Hippocampal formation (tissue), 2 donors: ENCODE data around the gene NFIB.

Source experiments
- DNase-seq, 2 donors: peaks; one replicate each; lab custom pipeline; 2025; lab: John Stamatoyannopoulos, UW

Gene NFIB

DNA sequence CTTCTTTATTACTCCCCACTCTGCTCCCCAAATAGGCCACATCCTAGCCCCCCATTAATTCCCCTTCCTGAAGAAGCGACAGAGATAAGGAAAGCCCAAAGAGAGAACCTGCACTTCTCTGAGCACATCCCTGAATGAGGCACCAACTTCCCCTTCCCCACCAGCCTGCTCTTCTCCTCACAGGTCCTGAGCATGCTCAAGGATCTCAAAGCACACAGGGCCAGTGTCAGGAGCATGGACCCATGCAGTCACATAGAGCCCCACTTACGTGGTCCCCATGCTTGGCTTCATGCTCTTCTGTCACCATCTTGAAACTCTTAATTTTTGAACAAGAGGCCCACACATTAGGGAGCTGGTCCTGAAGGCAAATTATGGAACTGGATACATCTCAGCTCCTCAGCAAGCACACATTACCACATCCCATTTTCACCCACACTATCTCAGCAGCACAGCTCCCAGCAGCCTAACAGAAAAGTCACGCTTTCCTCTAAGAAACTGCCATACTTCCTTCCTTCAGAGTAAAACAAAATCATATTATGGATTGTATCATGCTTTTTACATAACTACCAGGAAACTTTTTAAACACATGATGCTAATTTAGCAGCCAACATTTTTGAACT lies 99.8 kb downstream of the NFIB start:
- no peak for DNase-seq

DNA sequence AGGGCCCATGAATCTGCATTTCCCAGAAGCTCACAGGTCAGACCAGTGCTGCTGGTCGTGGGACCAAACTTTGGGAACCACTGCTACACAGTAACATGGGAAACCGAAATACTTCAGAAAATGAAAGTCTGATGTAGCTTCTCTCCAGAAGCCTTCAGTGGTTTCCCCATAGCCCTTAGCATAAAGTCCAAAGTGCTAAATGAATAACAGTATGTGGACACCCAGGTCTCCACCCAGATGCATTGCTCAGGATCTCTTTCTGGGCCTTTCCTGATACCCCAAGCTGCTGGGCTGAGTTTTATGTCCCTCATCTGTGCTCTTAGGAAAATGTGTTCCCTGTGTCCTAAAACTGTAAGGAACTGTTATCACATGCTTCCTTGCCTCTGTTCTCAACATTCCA lies 100.4 kb downstream of the NFIB start:
- no peak for DNase-seq

DNA sequence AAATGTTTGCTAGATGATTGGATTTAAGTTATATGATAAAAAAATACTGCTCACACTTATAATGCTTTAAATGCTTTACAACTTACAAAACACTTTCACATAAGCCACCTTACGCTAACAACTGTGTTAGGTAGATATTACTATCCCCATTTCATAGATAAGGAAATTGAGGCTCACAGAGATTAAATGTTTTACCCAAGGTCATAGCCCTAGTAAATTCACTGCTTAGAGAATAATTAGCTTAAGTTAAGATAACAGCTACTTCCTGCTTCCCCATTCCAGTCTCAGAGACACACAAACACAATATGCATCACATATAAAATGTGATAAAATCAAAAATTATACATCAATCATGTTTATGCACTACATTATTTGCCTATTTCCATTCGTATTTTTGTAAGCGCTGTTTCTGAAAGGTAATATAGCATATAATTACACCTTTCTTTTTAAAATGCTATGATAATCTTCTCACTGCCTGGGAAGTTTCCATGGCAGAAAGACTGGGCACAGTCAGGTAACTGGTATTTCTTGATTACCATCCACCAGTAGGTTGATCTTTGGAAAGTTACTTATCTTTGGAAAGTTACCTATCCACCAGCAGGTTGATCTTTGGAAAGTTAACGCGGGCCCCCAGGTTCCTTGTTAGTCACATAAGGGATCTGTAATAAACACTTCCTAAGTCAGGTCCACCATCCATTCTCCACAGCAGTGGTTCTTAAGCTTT lies 101.1 kb downstream of the NFIB start:
- DNase-seq = no peak

DNA sequence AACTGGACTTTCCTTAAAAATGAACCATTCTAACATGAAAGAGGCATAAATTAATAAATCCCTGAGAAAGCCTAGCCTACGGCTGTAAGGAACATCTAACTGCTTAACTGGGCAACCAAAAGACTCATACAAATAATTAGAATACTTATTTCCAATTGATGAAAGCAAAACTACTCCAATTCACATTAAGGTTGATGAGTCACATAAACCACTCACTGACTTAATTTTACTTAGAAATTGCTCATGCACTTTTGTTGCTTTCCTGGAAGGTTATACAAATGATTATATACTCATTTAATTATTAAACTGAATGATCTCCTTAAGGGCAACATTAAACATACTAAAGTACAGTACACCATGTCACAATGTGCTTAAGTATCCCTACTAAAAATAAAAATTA lies 101.9 kb downstream of the NFIB start:
- no peak for DNase-seq

DNA sequence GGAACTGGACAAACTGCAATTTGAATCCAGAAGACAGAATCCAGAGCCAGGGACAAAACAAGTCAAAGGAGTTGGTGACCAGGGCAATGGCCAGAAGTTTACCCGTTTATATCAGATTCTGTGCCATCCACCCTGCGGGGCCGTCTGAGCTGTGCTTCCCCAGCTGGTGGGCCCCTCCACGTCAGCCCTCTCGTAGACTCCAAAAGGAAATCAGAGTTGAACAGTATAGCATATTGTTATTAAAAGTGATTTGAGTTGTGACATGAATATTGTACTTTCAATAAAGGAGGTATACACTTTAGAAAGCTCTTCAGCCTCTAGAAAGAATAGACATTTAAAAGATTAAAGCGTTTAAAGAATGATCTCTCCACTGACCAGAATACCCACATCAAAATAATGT lies 102.4 kb downstream of the NFIB start:
- no peak for DNase-seq

DNA sequence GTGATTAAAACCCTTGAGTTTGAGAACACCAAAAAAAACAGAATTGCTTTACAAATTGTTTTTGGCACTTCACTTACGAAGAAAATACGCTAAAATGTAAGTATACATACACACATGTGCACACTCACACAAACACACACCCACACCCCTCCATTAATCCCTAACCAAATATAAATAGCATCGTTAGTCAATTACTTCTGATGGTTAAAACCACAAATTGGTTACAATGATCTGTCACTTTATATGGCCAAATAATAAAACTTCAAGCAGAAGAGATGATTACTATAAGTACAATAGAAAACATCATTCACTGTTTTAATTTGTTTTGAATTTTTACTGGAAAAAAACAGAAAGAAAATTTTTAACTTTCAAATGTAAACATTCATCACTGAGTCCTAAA lies 103.5 kb downstream of the NFIB start:
- DNase-seq = no peak

DNA sequence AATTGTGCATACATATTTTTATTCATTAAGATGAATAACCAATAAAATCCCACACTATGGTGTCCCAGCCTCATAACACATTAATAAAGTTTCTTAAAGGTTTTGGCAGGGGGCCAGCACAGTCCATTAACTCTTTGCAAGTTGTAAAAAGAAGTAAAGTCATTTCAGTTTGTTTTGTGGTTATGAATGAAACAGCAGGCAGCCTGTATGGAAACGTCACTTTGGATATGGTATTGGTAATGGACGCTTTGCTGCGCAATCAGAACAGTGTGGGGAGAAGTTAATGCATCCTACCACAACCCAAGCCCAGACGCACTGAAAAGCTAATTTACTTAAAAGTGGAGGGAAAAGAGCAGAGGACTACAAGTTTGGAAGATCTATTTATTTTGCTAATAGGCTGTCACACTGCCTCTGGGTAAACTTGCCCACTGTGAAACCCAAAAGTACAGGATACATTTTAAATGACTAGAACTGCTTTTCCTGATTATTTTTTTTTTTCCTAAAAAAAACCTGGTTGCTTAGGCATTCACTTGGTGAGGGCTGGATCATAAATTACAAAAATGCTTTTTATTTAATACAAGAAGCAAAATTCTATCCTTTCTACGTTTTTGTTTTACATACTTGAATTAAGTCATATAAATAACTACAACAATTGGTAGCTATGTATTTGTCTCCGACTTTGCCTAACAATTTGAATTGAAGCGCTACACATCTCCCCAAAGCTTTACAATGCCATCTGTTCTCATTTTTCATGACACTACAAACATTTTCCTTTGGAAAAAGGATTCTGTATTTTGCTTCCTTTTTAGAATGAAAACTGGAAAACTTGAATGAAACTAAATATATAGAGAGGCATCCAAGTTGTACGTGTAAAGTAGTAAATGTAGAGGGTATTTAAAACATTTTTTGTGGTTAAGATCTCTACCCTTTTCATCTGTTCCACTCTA lies 104.3 kb downstream of the NFIB start:
- DNase-seq = no peak

DNA sequence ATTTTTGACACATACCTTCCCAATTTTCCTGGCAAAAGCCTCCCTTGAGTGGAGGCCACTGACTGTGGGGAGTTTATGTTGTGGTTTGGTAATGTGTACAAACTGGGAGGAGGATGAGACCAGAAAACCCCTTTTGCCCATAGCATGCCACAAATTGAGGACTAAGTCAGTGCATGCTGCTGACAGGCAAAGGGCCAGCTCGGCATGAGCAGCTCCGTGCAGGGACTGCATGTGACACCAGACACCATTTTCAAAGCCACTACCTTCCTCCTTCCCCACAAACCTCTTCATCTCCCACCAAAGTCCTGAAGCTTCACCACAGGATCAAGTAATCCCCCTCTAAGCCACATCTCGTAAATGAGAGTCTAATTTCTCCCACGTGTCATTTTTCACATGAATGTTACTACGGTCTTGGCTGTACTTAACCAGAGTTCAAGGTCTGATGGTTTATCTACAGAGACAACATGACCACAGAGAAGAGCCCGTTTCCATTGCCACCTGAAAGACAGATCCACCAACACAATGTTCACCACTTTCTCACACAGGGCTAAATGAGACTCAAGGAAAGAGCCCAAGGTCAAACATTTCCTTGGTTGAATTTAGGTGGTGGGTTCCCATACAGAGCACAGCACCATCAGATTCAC lies 106.5 kb downstream of the NFIB start:
- DNase-seq = no peak

DNA sequence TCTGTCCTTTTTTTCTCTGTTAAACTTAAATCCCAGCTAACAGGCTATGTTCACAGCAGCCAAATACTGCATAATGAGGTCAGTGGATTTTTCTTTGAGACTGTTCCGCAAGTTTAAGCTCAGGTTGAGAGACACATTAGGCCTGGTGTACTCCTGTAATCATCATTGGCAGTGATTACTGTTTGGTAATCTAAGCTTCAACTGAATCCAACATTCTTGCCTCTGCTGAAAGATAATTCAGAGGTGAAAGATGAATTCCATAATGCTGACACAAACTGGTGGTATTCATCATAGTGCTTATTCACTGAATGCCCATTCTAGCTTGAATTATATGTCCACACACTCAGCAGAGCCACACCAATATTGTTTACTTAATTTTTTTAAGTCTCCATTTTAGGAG lies 108.5 kb downstream of the NFIB start:
- DNase-seq = no peak

DNA sequence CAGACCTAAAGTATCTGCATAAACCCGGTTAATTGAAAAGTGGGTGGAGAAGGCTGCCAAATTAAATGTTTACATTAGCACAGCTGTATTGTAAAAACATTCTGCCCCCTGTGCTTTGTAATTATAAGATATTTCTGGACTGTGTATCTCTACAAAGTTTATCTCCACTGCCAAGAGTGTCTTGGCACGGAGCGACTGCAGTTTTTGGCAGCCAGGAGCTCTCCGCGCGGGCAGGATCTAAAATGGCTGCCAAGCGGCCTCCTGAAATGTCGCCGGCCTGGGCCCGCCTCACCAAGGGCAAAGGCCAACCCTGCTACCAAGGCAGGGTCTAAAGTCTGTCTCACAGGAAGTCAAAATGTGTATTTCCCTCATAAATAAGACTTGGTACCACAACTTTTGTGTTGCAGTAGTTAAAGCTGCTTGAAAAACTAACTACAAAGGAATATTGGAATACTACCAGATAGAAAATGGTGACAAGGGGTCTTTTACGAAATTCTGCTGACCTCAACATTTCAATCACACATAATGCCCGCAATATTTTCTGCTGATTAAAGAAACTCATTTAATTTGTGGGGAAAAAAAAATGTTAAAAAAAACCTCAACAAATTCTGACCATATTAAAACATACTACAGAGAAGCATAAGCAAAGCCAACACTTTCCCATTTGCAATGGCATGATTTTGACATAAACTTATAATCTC lies 110.4 kb downstream of the NFIB start:
- DNase-seq = peak; percentile 26 to 52

DNA sequence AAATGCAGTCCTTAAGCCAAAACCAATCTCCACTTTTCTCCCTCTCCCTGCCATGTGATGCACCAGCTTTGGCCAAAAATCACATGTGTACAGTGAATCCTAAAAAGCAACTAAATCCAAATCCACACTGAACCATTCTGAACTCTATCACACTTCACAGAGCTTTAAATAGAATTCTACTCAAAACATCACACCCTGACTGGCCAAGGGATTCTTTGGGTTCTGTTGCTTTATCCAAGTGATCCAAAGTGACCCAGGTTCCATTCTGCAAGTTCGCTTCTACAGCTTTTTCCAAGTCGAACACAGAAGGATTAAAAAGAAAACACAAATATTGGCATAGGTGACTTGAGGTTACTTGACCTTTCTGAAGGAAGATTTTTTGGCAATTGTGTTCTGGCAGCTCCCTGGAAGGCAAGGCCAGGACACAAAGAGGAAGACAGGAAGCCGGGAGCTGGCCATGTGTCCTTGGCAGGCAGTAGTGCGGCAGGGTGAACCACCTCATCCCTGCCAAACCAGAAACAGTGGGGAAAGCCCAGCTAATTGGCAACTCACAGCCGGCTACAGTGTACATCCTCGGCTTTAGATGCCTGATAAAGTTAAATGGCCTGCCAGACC lies 115.0 kb downstream of the NFIB start:
- DNase-seq = peak; percentile 22 to 56

DNA sequence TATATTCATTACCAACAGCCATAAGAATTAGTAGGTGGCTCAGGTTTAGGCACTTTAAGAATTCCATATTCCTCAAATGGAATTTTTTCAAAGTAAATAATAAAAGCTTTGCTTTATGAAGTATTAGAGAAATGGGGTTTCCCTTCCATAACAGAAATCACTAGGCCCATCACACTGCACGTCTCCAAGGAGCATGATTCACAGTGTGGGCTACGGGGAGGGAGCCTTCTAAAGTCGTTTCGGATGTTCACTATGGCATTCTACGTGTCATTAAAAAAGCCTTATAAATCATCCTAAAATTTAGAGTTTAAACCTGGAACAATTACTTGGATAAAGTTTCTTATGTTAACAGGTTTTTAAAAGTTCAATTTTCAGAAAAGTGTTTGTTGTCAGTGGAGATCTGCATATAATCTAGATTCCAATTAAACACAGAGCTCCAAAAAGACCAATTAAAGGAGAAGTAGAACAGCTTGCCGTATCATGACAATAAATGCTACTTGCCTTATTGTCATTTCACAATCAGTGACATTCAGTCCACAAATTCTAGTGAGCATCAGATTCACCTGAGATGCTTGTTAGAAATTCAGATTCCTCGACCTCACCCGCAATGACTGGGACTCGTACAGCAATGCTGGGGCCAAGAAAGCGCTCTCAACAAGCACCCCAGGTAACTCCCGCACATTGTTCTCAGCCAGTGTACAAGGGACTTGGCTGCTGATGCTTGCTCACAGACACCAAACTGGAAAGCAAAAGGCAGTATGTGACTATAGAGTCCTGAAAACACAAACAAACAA lies 115.7 kb downstream of the NFIB start:
- no peak for DNase-seq

DNA sequence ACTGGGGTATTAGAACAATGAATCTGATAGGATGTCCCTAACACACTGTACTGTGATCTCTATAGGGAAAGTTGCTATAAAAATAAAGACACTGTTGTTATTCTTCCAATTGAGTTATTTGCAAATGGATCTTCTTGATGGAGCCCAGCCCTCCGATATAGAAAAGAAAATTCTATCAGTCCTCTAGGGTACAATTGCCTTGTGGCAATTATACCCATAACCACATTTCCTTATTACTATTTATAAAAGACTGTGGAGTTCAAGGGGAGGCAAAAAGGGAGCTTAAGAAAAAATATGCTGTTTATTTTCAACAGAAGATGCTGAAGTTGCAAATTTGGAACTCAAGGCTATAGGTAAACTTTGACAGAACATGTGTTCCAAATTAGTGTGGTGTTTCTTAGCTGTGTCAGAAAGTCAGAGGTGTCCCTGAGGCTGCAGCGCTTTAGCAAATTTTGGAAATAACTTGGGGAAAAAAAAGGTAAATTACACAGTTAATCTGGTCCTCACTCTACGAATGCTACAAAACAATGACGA lies 116.5 kb downstream of the NFIB start:
- DNase-seq = no peak

DNA sequence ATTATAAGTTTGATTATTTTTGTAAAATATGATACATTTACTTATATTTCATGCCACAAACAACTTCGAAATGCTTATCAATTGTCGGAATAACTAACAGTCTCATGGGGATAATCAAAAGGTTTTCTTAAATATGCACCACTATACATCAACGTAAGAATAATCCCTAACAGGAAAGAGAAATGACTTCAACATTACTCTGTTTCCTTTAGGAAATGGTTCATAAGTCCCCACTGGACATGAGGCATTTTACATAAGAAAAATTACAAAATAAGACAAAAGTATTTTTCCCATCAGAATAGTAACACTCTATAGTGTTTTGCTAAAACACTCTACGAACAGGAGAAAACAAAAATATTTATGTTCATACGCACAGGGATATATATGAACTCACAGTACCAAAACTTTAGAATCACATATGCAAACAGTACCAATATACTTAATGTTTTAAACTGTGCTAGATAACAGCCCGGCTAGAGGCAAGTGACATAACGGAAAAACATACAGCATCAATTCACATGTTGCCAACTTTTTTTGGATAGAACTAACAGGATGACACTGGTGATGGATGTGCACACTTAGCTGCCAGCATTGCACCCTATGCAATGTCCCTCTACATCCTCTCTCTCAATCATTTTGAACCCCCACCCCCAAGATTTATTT lies 120.5 kb downstream of the NFIB start:
- no peak for DNase-seq

DNA sequence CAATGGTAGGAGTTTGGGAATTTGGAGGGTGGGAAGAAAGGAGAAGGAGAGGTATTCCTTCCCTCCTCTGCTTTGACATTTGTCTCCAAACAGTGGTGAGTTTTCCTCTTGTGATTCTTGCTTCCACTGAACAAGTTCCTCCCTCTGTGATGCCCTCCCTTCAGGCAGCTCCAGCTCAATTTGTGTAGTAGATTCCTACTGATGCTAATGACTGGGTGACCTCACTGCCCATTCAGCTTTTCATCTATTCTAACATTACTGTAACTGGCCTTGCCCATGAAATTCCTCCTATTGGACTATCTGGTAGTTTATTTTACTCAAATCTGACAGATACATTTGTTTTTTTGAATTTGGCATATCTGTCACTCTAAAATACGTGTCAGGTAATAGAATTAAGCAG lies 121.4 kb downstream of the NFIB start:
- no peak for DNase-seq

DNA sequence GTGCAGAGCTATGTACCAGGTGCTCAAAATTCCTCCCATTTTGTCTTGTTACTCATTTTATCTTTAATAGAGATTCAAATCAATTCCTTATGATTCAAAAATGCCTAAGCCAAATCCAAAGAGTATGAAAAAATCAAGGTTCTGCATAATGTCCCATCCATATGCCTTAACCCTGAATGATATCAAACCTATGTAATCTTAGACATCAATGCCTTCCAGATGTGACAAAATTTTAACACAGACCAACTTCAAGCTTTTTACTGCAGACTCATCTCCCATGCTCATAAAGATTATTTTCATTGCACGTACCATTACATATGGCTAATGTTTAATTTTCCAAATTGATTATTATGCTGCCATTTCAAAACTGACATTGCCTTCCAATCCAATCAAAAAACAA lies 122.4 kb downstream of the NFIB start:
- no peak for DNase-seq

DNA sequence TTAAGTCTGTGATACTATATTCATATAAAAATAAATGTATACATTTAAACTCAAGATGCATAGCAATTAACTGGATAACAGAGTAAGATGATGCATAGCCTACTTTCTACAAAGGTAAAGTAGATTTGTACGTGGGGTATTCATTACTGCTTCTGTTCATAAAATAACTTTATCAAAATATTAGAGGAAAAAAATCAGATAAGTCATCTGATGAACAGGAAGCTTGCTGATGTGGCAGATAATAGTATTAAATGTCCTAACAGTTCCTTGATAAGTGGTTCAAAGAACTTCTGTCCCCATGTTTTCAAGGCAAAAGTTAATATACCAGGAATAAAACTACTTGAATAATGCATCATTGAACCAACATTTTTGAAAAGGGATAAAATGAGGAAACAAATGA lies 123.7 kb downstream of the NFIB start:
- no peak for DNase-seq

DNA sequence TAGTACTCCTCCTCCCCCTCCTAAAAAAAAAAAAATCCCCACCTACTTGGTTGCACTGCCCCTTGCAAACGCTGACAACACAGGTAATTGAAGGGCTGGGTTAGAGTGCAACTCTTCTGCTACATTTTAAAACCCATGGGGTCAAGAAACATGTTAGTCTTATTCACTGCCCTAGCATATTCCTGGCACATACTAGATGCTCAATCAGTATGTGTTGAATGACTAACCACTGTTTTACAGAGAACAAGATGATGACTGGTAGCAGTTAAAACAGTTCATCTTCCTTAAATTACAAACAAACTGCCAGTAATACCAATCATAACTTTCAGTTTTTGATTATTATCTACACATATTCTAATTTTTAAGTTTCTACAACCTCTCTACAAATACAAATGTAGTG lies 124.4 kb downstream of the NFIB start:
- no peak for DNase-seq

DNA sequence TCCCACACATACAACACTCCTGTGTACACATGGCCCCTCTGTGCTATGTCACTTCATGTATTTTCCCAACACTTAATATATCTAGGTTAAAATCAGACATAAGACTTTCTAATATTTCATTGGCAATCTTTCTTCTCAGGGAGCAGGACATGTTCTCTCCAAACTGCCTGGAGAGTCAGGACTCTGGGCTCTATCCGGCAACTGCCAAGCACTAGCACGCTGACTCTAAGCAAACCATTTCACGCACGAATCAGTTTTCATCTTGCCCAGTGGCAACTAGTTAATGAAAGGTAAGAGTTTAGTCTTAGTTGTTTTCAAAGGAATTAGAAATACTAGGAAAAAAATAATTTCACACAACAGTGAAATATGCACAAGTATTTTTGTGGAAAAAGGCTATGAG lies 124.8 kb downstream of the NFIB start:
- DNase-seq = no peak

DNA sequence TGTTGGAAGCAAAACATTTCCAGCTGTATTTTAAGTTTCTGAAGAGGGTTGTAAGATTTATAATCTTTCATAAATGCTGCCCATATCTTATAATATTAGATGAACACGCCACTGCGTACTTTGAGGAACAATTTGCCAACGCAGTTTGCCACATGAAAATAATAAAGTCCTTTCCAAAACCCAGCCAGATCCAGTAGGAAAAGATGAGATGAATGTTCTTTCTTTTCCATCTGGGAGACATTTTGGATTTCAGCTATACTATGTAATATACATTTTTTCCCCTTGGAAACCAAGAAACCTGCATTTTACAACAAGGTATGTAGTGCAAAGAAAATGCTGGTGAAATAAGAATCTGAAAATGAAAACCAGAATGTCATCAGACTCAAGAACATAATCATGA lies 125.4 kb downstream of the NFIB start:
- no peak for DNase-seq
